Inflammatory macrophage treated with lipopolysaccharide for 1 hour (primary cell): ENCODE data around the gene WFIKKN2.

Source experiments
- DNase-seq, 2 donors: peaks; one replicate each; pipeline ENCODE4 v3.0.0-alpha.2; 2020 to 2022

WFIKKN2 gene

DNA sequence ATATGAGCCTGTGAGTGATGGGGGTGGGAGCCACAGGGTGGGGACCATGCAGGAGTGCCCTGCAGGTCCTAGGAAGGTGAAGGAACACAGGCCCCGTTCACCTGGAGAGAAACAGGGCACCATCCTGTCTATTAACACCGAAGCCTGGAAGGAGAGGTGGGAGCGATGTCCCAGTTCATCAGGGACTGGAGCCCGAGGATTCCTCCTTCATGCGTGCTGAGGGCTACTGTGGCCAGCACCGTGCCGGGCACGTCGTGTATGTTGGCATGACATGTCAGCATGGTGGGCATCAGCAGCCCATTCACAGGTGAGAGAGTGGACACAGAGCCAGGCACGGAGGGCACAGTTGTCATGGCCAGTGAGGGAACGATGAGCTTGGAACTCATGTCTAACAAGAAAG lies 1.4 kb downstream of the WFIKKN2 start:
- DNase-seq, result no peak

DNA sequence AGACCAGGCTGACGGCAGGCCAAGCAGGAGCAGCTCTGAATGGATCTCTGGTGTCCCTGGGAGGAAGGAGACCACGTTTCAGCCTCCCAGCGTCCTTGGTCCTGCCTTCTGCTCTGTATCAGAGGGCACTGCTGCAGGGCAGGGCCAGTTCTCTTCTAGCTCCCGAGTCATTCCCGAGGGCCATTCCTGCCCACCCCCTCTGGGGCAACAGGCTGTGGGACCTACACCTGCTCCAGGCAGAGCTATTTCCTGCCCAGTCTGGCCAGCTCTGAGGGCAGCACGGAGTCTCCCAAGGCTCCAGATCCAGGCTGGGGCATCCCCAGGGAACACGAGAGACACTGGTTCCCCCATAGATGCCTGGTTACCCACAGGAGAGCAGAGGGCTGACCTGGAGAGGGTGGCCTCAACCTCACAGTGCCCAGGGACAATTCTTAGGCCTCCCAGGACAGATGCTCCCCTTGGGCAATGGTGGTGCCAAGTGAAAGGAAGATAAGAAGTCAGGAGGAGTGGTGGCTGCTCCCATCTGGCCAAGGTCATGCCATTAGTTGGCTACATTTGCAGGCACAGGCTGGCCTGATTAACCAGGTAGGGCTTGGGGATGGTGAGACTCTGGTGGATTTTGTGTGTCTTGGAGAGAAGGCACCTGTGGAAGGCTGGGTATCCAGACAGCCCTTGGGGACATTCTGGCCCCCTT lies 2.0 kb downstream of the WFIKKN2 start:
- no peak for DNase-seq

DNA sequence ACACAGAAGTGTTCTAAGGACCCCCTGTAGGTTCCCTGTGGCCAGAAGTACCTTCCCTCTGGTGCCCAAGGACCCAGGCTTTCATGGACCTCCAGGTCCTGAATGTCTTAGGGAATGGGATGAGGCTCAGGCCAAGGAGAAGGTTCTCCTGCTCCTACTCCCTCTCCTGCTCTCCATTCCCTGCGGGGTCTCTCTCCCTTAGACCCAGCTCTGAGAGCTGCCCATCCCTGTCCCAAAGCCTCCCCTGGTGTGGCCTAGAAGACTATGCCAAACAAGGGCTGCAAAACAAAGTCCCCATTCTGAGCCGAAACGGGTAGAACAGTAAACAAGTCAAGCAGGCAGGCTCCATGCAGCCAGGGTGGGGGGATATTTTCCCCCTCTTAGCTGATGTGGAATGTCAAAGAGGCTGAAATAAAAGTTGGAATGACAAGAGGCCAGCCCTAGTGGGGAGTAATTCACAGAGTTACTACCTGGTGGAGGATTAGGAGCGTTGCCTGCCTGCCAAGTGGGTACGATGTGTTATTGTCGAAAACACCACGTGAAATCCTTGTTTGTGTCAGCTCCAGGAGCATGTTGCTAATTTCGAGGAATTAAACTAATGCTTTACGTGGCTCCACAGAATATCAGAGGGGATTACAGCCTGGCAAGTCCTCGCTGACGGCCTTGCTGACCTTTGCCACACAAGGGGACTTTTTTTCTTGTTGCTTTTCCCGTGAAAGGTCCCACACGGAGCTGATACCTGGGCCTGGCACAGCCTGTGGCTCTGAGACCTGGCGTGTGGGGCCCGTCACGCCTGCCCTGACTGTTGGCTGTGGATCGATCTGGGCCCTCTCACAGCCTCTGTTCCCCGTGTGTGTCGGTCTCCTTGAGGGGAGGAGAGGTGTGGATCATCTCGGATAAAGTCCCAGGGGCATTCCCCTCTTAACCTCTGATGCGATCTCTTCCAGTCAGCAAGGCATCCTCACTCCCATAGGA lies 2.9 kb downstream of the WFIKKN2 start:
- no peak for DNase-seq

DNA sequence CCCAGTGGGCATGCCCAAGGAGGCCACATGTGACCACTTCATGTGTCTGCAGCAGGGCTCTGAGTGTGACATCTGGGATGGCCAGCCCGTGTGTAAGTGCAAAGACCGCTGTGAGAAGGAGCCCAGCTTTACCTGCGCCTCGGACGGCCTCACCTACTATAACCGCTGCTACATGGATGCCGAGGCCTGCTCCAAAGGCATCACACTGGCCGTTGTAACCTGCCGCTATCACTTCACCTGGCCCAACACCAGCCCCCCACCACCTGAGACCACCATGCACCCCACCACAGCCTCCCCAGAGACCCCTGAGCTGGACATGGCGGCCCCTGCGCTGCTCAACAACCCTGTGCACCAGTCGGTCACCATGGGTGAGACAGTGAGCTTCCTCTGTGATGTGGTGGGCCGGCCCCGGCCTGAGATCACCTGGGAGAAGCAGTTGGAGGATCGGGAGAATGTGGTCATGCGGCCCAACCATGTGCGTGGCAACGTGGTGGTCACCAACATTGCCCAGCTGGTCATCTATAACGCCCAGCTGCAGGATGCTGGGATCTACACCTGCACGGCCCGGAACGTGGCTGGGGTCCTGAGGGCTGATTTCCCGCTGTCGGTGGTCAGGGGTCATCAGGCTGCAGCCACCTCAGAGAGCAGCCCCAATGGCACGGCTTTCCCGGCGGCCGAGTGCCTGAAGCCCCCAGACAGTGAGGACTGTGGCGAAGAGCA lies 4.4 kb downstream of the WFIKKN2 start:
- no peak for DNase-seq

DNA sequence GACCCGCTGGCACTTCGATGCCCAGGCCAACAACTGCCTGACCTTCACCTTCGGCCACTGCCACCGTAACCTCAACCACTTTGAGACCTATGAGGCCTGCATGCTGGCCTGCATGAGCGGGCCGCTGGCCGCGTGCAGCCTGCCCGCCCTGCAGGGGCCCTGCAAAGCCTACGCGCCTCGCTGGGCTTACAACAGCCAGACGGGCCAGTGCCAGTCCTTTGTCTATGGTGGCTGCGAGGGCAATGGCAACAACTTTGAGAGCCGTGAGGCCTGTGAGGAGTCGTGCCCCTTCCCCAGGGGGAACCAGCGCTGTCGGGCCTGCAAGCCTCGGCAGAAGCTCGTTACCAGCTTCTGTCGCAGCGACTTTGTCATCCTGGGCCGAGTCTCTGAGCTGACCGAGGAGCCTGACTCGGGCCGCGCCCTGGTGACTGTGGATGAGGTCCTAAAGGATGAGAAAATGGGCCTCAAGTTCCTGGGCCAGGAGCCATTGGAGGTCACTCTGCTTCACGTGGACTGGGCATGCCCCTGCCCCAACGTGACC lies 5.0 kb downstream of the WFIKKN2 start:
- DNase-seq, result no peak

DNA sequence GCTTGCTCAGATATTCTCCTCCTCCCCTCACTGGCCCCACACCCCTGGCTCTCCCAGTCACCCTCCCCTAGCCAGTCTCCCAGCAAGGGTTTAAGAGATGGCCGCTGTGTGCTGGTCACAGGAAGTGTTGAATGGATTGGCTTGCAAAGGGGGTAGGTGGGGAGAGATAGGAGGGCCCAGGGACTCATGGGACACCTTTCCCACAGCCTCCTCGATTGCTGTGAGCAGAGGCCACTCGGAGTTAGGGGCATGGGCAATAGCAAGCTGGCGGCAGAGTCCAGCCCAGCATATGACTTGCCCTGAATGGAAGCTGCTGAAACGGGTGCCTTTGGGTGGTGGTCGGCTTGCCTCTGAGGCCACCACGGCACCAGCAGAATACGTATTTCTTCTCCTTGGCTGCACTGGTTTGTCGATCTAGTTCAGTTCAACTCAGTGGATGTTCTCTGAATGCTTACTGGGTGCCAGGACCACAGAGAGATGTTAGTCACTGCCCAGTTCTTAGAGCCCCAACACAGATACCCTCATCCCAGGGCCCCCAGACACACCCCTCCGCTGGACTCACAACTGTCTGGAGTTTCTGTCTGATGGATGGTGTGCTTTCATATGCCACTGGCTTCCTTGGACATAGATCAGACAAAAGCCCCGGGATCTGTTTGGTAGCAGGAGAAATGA lies 6.0 kb downstream of the WFIKKN2 start:
- no peak for DNase-seq

DNA sequence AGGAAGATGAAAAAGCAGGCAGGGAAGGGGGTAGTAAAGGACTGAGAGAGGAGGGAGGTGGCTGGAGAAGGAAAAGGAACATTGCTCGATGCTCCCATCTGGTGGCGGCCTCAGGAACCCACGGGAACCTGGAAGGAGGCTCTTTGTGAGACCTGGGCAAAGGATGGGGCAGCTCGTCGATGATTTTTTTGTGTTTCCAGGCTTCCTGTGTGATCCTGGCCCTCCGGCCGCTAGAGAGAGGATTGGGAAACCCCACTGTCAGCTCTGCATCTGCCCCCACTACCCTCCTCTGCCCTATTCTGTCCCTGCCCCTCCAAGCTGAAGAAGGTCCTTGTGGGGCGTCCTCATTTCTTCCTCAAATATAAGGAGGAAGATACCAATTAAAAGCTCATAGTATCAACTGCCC lies 6.6 kb downstream of the WFIKKN2 start:
- DNase-seq, result peak; percentile 29 to 86

DNA sequence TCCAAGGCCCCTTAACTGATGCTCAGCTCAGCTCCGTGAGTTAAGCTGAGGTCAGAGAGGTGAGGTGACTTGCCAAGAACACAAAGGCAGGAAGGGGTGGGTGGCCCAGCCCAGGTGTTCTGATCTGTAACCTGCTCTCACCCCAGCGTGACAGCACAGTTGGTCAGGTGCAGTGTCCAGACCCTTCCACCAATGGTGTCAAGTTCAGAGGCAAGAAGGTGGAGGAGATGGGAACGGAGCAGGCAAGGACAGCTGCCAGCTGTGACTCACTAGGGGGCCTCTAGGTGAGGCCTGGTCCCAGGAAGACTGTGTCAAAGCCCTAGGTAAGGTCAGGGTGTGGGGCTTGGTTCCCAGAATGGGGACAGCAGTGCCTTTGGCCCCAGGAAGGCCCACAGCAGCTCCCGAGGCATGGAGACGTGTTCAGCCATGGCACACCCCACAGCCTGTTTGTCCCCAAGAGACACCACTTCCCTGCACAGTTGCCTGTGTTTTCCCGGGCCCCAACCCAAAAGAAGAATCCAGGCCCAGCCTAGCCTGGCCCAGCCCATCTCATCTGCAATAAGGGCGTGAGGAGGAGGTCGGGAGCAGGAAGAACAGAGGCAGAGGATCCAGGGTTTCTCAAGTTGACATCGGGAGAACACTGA lies 7.2 kb downstream of the WFIKKN2 start:
- no peak for DNase-seq

DNA sequence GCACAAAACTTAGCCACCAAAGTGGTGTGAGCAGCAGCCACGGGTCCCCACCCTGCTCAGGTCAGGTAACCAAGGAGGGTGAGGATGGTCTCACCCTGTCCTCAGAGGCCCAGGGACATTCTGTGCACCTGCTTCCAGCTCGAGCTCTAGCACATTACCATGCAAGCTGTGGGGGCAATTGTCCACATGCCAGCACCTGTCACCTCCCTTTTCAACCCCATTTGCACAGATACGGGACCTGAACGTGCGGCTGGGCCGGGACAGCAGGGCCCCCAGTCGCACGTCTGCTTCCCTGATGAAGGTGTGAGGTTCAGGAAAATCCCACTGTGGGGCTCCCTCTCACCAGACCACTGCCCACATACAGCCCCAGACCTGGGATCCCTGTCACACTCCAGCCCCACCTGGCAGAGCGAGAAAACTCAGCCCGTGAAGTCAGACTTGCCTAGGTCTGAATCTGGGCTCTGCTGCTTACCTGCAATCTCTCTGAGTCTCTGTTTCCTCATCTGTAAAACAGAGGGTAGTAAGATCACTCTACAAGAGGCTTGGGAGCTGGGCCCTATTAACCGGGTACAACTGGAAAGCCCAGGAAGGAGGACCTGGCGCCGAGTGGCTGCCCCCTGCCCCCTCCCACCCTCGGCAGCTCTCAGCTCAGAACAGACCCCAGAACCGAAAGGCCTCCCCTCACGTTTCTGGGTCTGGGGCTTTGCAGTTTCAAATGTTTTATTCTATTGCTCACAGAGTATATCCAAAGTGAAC lies 7.9 kb downstream of the WFIKKN2 start:
- DNase-seq, result no peak

DNA sequence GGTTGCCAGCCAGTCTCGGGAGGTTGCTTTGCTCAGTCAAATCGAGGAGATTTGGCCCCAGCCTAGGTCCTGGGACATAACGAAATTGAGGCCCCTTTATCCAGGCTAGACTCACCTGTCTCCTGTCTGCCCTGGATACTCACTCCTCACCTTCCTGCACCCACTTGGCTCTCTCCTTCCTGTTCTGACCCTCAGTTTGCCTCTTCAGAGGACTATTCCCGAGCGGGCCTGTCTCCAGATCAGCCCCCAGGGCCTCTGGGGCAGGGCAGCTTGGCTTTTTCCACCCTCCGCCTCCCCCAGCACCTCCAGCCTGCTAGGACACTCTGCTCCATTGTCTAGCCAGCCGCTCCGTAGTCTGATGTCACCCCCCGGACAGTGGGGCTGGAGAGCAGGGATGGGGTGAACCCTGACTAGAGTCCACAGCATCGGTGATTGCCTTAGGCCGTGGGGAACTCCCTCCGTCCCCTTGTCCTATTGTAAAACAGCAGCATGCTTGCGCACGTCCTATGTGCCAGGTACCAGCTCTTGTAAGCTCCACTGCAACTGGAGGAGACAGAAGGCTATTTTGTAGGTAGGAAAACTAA lies 8.8 kb downstream of the WFIKKN2 start:
- no peak for DNase-seq

DNA sequence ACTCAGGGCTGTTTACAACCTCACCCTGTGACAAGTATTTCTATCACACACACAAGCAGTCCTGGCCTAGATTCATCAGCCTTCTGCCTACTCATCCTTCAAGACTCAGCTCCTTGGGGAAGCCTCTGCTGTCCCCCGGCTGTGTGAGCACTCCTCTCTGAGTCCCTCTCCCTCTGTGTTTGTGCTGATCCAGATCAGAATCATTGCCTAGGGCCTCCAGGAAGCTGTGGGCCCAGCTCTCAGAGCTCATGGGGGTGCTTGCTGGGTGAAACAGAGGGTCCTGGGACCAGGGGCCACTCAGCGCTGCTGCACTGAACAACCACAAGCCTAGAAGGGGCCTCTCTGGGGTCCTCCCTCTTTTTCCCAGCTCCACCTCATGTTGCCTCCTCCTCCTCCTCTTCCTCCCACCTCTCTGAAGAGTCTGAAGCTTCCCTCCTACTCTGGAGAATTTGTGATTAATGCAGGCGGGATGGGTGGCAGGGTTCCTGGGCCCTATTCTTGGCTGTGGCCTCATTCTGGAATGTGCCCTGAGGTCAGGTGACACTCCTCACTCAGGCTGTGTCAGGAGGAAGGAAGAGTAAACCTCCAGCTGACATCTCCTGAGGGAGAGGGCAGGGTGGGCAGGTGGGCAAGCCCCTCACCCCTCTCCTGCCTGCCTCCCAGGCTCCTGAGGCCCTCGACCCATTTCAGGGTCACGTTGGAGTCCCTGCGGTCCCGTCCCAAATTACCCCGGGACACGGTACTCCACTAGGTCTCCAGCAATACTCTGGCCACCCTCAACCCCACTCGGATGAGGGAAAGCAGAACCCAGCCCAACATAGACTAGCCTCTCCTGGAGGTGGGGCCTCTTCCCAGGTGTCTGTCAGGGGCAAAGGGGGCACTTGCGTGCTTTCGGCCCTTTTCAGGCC lies 10.1 kb downstream of the WFIKKN2 start:
- DNase-seq, result no peak

DNA sequence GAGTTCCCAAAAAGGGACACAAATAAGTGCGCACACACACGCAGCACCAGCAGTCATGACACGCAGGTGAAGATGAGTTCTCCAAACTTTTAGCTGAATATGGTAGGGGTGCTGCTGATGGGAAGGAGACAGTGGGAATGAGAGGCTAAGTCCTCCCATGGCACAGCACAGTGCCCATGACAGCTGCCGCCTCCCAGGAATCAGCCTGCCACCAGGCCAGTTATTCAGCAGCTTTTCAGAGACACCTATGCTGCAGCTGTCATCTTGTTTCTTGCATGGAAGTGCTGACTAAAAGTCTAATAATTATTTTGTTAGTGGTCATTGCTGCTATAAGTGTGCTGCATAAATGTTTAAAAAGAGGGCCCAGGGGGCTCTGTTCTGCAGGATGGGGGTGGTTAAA lies 12.2 kb downstream of the WFIKKN2 start:
- no peak for DNase-seq

DNA sequence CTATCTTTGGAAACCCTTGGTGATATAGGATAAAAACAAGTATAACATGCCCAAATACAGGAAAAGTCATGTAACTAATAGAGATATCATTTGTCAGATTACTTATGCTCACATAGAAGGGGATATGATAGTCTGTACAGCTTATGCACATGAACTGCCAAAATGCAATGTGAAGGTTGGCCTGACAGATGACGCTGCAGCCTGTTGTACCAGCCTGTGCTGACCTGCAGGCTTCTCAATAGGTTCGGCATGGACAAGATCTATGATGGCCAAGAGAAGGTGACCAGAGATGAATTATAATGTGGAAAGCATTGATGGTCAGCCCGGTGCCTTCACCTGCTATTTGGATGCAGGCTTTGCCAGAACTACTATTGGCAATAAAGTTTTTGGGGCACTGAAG lies 12.7 kb downstream of the WFIKKN2 start:
- no peak for DNase-seq

DNA sequence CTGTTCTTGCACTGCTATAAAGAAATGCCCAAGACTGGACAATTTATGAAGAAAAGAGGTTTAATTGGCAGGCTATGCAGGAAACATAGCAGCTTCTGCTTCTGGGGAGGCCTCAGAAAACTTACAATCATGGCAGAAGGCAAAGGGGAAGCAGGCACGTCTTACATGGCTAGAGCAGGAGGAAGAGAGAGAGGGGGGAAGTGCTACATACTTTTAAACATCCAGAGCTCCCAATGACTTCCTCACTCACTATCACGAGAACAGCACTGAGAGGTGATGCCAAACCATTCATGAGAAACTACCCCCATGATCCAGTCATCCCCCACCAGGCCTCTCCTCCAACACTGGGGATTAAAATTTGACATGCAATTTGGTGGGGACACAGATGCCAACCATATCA lies 13.3 kb downstream of the WFIKKN2 start:
- peak; percentile 40 to 46 for DNase-seq

DNA sequence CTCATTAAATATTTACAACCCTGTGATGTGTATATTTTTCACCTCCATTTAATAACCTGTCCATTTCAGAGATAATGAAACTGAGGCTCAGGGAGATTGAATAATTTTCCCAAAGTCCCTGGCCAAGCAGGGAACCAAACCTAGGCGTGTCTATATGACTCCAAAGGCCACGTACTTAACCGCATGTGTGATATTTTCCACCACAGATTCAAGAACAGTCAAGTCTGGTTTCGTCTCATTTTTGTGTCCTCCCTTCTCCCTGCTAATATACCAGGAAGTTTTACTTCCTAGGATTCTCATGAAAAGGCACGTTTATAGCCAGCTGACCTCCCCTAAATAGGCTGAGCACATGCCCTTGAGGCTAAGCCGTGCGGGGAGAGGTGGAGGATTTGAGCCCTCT lies 15.3 kb downstream of the WFIKKN2 start:
- no peak for DNase-seq

DNA sequence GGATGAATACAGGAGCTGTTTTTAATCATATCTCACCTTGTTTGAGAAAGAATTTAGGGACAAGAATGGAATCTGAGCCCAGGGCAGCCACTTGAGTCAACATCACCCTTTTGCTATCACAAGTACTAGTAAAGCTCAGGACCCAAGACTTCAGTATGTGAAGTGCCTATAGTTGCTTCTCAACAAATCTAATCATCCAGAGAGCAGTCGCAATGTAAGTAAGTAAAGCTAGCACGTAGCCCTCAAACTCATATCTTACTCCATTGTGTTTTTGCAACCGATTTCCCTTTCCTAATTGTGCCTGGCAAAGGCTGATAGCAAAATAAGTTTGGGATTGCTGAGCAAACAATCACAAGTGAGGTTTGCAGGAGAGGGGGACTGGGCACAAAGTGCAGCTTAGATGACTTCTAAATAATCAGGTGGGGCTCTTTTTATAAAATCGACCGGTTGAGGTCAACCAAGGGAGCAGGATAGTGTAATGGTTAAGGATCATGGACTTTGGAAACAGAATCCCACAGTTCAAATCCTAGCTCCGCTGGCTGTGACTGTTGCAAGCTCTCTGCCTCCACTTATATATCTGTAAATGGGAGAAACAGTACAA lies 17.7 kb downstream of the WFIKKN2 start:
- DNase-seq, result no peak

DNA sequence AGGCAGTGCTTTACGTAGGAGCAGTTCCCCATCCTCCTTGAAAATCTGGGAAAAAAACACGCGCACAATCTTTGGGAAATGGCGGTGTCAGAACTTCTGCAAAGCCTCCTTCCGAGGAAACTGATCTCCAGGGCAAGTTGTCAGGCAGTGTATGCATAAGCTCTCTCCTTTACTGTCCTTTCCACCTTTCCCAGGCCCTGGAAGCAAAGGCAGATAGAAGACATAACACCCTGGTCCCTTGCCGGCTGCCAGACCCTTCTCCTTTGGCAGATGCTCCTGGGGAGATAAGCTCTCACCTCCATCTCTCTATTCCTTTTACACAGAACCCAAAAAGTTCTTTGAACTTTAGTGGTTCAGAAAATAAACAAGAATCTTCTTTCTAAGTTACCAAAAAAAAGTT lies 18.4 kb downstream of the WFIKKN2 start:
- no peak for DNase-seq

DNA sequence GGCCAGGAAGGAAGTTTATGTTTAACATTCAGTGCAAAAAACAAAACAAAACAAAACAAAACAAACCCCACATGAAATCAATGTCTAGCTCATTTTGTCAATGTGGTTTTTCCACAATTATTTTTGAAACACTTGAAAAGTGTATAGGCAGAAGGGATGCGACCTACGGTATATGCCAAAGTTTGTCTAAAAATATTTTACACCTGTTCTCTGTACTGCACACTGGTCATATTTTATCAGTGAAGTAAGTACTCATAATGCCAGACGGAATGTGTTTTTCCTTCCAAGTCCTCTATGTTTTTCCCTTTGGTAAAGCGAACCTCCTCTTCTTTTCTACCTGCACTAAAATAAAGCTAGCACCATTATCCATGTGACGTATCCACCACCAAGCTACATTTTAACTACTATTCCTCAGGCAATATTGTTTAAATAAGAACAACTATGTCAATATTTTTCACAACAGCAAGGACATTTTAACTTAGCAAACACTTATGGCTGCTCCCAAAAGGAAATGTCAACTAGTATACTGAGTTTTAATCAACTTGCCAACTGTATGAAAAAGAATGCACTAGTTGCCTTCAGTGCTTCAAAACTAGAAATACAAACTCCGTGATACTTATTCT lies 20.4 kb downstream of the WFIKKN2 start:
- no peak for DNase-seq

DNA sequence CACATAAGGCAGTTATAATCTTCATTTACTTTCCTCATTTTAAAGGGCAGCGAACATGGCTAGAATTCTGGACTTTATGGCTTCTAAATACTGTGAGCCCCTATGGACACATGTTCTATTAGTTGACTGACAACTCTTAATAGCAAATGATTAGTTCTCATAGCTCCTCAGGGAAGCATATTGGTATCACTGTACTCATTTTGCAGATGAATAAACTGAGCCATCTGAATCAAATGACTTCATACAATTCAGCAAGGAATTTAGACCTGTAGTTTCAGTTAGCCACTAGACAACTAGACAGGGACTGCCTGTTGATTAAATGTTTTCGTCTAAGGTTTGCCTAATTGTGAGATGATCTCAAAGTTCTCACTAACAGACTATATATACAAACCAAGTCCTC lies 21.0 kb downstream of the WFIKKN2 start:
- DNase-seq, result no peak
